ENCODE results near the gene OTOP3. TPM values are rescaled to one million over a fixed set of nuclear protein-coding genes. Genes with fewer than 3 reads are reported as not detected.

The OTOP3 gene
- total RNA-seq, 2 donors from 2014 or later = not detected

- DNase-seq (ENCODE audit: low spot score) = peak; percentile 77
- TF ChIP-seq CTCF (IDR thresholded peaks at IDR 0.05) = peak; percentile 90 to 96
- Histone ChIP-seq H3K4me3 (no peak overlapping the region), H3K4me1 (no peaks in the 10 kb centered on the region), H3K36me3 (no peaks in the 10 kb centered on the region), H3K27ac (no peak overlapping the region), H3K27me3 (no peaks in the 10 kb centered on the region), H3K9me3 (no peaks in the 10 kb centered on the region)
Measured at GRCh38 chr17:74957935-74958740, 22.4 kb downstream of the OTOP3 start.

GRCh38 chr17:74959826-74960515 lies 24.3 kb downstream of the OTOP3 start:
- H3K27ac ChIP-seq = no peak overlapping the region
- H3K9me3 ChIP-seq = no peaks in the 10 kb centered on the region
- H3K27me3 ChIP-seq = no peaks in the 10 kb centered on the region
- H3K4me1 ChIP-seq = no peaks in the 10 kb centered on the region
- H3K4me3 ChIP-seq = no peak overlapping the region
- H3K36me3 ChIP-seq = no peaks in the 10 kb centered on the region
- no peak for TF ChIP-seq CTCF (IDR thresholded peaks at IDR 0.05)
- no peak for DNase-seq (ENCODE audit: low spot score)

GRCh38 chr17:74960570-74961342 lies 25.1 kb downstream of the OTOP3 start:
- DNase-seq (ENCODE audit: low spot score) = no peak
- Histone ChIP-seq H3K36me3 (no peaks in the 10 kb centered on the region), H3K4me3 (no peak overlapping the region), H3K27ac (no peak overlapping the region), H3K27me3 (no peaks in the 10 kb centered on the region), H3K9me3 (no peaks in the 10 kb centered on the region), H3K4me1 (no peaks in the 10 kb centered on the region)
- no peak for TF ChIP-seq CTCF (IDR thresholded peaks at IDR 0.05)

GRCh38 chr17:74961657-74962350 lies 26.1 kb downstream of the OTOP3 start:
- H3K4me3 ChIP-seq = no peak overlapping the region
- peak; percentile 94 for DNase-seq (ENCODE audit: low spot score)
- H3K4me1 ChIP-seq = no peaks in the 10 kb centered on the region
- H3K27ac ChIP-seq = no peak overlapping the region
- no peaks in the 10 kb centered on the region for H3K9me3 ChIP-seq
- peak; percentile 62 to 87 for TF ChIP-seq CTCF (IDR thresholded peaks at IDR 0.05)
- no peaks in the 10 kb centered on the region for H3K36me3 ChIP-seq
- H3K27me3 ChIP-seq = no peaks in the 10 kb centered on the region

GRCh38 chr17:74962622-74963394 lies 27.1 kb downstream of the OTOP3 start:
- no peak overlapping the region for H3K4me3 ChIP-seq
- H3K27me3 ChIP-seq = no peaks in the 10 kb centered on the region
- H3K27ac ChIP-seq = no peak overlapping the region
- no peak for DNase-seq (ENCODE audit: low spot score)
- no peaks in the 10 kb centered on the region for H3K9me3 ChIP-seq
- H3K36me3 ChIP-seq = no peaks in the 10 kb centered on the region
- H3K4me1 ChIP-seq = no peaks in the 10 kb centered on the region
- TF ChIP-seq CTCF (IDR thresholded peaks at IDR 0.05) = no peak
